HEK293T (cell line): ENCODE measurements around the gene DIAPH3.

Experiments used
- BHLHE40 ChIP-seq: fragments of 450-650 bp; IDR thresholded peaks from 2 replicates; pipeline ENCODE4 v1.6.1; 2016; ENCODE audit warnings: mild to moderate bottlenecking, moderate library complexity, borderline replicate concordance
- FOXM1 ChIP-seq: fragments of 450-650 bp; IDR thresholded peaks from 2 replicates; pipeline ENCODE4 v1.6.1; 2017; ENCODE audit warnings: mild to moderate bottlenecking, borderline replicate concordance
- NFRKB ChIP-seq: fragments of 450-650 bp; IDR thresholded peaks from 2 replicates; pipeline ENCODE4 v1.6.1; 2016; ENCODE audit warnings: mild to moderate bottlenecking, moderate library complexity
- SP1 ChIP-seq: fragments of 450-650 bp; IDR thresholded peaks from 2 replicates; pipeline ENCODE4 v1.6.1; 2017
- TARDBP ChIP-seq: fragments of 450-650 bp; IDR thresholded peaks from 2 replicates; pipeline ENCODE4 v1.6.1; 2016

- TF ChIP-seq SP1 (no peak), FOXM1 (no peak), TARDBP (no peak), BHLHE40 (no peak), NFRKB (no peak)
These were observed 130.9 kb downstream of the DIAPH3 start for GRCh38 chr13:60032851-60033250.
